Liver (tissue), 9 donors: ENCODE data around the gene PIP4K2A. TPM values are rescaled to one million over a fixed set of nuclear protein-coding genes. Genes with fewer than 3 reads are reported as not detected.

Experiments
- DNase-seq: peaks from one replicate; pipeline ENCODE4 v3.0.0-alpha.2; 2017; ENCODE audit warnings: low spot score
- H3K27ac ChIP-seq, 2 donors: one replicate each; pipeline ENCODE4 v1.7.0; 2013; ENCODE audit warnings: inconsistent platforms in 2 of 2, low read length in 2 of 2, control low read depth in 1 of 2, low read depth in 1 of 2, mild to moderate bottlenecking in 1 of 2
- H3K27me3 ChIP-seq, 4 donors: one replicate each; pipeline versions ENCODE4 v1.6.1 to v1.7.0; 2013; ENCODE audit warnings: low read length in 3 of 4, inconsistent platforms in 1 of 4, mild to moderate bottlenecking in 1 of 4, moderate library complexity in 1 of 4; ENCODE audit not compliant: control insufficient read depth in 4 of 4, insufficient read depth in 4 of 4
- H3K36me3 ChIP-seq, 4 donors: one replicate each; pipeline versions ENCODE4 v1.6.1 to v1.7.0; 2013; ENCODE audit warnings: low read length in 3 of 4, mild to moderate bottlenecking in 3 of 4, low read depth in 1 of 4, moderate library complexity in 1 of 4; ENCODE audit not compliant: control insufficient read depth in 4 of 4, insufficient read depth in 3 of 4
- H3K4me1 ChIP-seq, 4 donors: one replicate each; pipeline versions ENCODE4 v1.6.1 to v1.7.0; 2013; ENCODE audit warnings: low read length in 3 of 4, mild to moderate bottlenecking in 3 of 4, moderate library complexity in 1 of 4; ENCODE audit not compliant: control insufficient read depth in 4 of 4, insufficient read depth in 4 of 4
- H3K4me3 ChIP-seq, 3 donors: one replicate each; pipeline versions ENCODE4 v1.6.1 to v1.7.0; 2013; ENCODE audit warnings: low read length in 3 of 3, control low read depth in 1 of 3, low read depth in 1 of 3, mild to moderate bottlenecking in 1 of 3
- H3K9ac ChIP-seq, 2 donors: one replicate each; pipeline ENCODE4 v1.7.0; 2013; ENCODE audit warnings: low read length in 2 of 2, mild to moderate bottlenecking in 2 of 2, moderate library complexity in 2 of 2, control low read depth in 1 of 2, low read depth in 1 of 2
- H3K9me3 ChIP-seq, 4 donors: one replicate each; pipeline versions ENCODE4 v1.6.1 to v1.7.0; 2013; ENCODE audit warnings: low read length in 3 of 4; ENCODE audit not compliant: control insufficient read depth in 4 of 4
- EGR1 ChIP-seq, 2 donors: IDR thresholded peaks; 2 replicates each; pipeline ENCODE4 v1.6.1; 2016 to 2018; ENCODE audit warnings: antibody characterized with exemption in 2 of 2, low read depth in 2 of 2
- FOXA1 ChIP-seq: IDR thresholded peaks from 2 replicates; pipeline ENCODE4 v1.6.1; 2016; ENCODE audit warnings: antibody characterized with exemption
- GABPA ChIP-seq, 2 donors: IDR thresholded peaks in 1 of 2; conservative IDR thresholded peaks in 1 of 2; 2 replicates each; pipeline ENCODE4 v1.6.1; 2016; ENCODE audit warnings: antibody characterized with exemption in 2 of 2, mild to moderate bottlenecking in 1 of 2, moderate library complexity in 1 of 2
- HNF4A ChIP-seq, 2 donors: conservative IDR thresholded peaks; 2 replicates each; pipeline ENCODE4 v1.6.1; 2016; ENCODE audit warnings: antibody characterized with exemption in 2 of 2, mild to moderate bottlenecking in 2 of 2
- JUND ChIP-seq, 2 donors: IDR thresholded peaks; 2 replicates each; pipeline ENCODE4 v1.6.1; 2016; ENCODE audit warnings: antibody characterized with exemption in 2 of 2
- NR2F2 ChIP-seq: IDR thresholded peaks from 2 replicates; pipeline ENCODE4 v1.6.1; 2016; ENCODE audit warnings: antibody characterized with exemption
- RAD21 ChIP-seq, 2 donors: IDR thresholded peaks; 2 replicates each; pipeline ENCODE4 v1.6.1; 2016; ENCODE audit warnings: antibody characterized with exemption in 2 of 2, mild to moderate bottlenecking in 2 of 2
- RXRA ChIP-seq, 2 donors: IDR thresholded peaks; 2 replicates each; pipeline ENCODE4 v1.6.1; 2017 to 2018; ENCODE audit warnings: antibody characterized with exemption in 2 of 2, mild to moderate bottlenecking in 1 of 2
- SP1 ChIP-seq: IDR thresholded peaks from 2 replicates; pipeline ENCODE4 v1.6.1; 2018; ENCODE audit warnings: antibody characterized with exemption, mild to moderate bottlenecking
- TAF1 ChIP-seq: conservative IDR thresholded peaks from 2 replicates; pipeline ENCODE4 v1.6.1; 2016; ENCODE audit warnings: antibody characterized with exemption, mild to moderate bottlenecking
- YY1 ChIP-seq: IDR thresholded peaks from 2 replicates; pipeline ENCODE4 v1.6.1; 2016; ENCODE audit warnings: antibody characterized with exemption, mild to moderate bottlenecking
- WGBS: extraction: QIAGEN DNeasy Blood & Tissue Kit; methylation state at CpG from one replicate; pipeline ENCODE4 v1.1.7; 2013; 5-methylcytosine and 5-hydroxymethylcytosine counted together
- polyA plus RNA-seq, 2 donors: library from polyadenylated mRNA; stranded (reverse) in 1 of 2; unstranded in 1 of 2; fragments of 200-250 nt in 1 of 2; fragments of >200 nt in 1 of 2; fragmentation: Nextera tagmentation in 1 of 2; extraction: Ambion mirVana in 1 of 2; gene quantifications; one replicate each; pipeline versions ENCODE4 v1.2.1 to v1.2.3, GENCODE V29; 2013 to 2015
- total RNA-seq, 2 donors: library from RNA; depleted of rRNA; stranded (reverse); fragments of >200 nt; gene quantifications; one replicate each; pipeline ENCODE4 v1.2.3, GENCODE V29; 2014
- TF ChIP-seq, protein P1 (sequence below): fragments of 150-350 bp; IDR thresholded peaks from 2 replicates; pipeline ENCODE4 v1.5.1; 2017; ENCODE audit warnings: improper control_type of control experiment, low read depth, low read length; ENCODE audit not compliant: missing input control
- TF ChIP-seq, protein P2 (sequence below): IDR thresholded peaks from 2 replicates; pipeline ENCODE4 v1.6.1; 2016; ENCODE audit warnings: antibody characterized with exemption
- TF ChIP-seq, protein P3 (sequence below): IDR thresholded peaks from 2 replicates; pipeline ENCODE4 v1.6.1; 2016; ENCODE audit warnings: antibody characterized with exemption, mild to moderate bottlenecking
- TF ChIP-seq, protein P4 (sequence below): IDR thresholded peaks from 2 replicates; pipeline ENCODE4 v1.6.1; 2016; ENCODE audit warnings: antibody characterized with exemption
- donor health status: healthy.
- donor health status: healthy.
- donor health status: healthy.
- donor health status: healthy.
- donor health status: healthy.

PIP4K2A gene
- total and polyA plus RNA-seq, 4 donors = 6.4 to 53.7 (median 8.6) TPM

DNA sequence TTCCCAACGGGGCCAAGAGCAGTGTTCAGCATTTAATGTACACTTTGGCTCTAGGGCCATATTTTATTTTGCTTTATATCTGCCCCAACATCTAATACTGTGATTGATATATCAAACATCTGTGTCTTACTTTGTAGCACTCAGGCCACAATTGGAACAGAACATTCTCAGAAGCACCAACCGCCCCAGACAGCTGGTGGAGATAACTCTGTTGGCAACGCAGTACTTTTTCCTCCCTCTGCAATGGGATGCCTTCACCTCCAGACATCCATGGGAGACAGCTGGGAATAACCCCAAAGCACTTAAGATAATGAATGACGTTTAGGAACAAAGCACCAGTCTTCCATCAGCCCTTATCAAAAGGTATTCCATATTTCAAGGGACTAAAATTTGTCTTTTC is 57.4 kb downstream of the PIP4K2A start:
- H3K4me3 ChIP-seq = no peak overlapping the region
- H3K4me1 ChIP-seq = peaks cover 0 to 10% (median 3%) of the 10 kb centered on the region in 4 donors
- peaks cover 0 to 2% (median 0%) of the 10 kb centered on the region in 4 donors for H3K36me3 ChIP-seq
- TF ChIP-seq GABPA (IDR thresholded peaks at IDR 0.05 in 1 of 2, conservative IDR thresholded peaks at IDR 0.05 in 1 of 2) = no peak
- no peak for TF ChIP-seq YY1
- TF ChIP-seq NR2F2 = no peak
- no peak for TF ChIP-seq EGR1 (IDR thresholded peaks at IDR 0.05; ENCODE audit: low read depth in 2 of 2)
- no peak for TF ChIP-seq JUND (IDR thresholded peaks at IDR 0.05)
- no peaks in the 10 kb centered on the region for H3K27me3 ChIP-seq
- H3K9me3 ChIP-seq = no peaks in the 10 kb centered on the region
- no peak overlapping the region for H3K9ac ChIP-seq
- H3K27ac ChIP-seq = no peak overlapping the region
- no peak for DNase-seq
- WGBS = 89% methylated on average over 4 of the region's 4 CpGs

DNA sequence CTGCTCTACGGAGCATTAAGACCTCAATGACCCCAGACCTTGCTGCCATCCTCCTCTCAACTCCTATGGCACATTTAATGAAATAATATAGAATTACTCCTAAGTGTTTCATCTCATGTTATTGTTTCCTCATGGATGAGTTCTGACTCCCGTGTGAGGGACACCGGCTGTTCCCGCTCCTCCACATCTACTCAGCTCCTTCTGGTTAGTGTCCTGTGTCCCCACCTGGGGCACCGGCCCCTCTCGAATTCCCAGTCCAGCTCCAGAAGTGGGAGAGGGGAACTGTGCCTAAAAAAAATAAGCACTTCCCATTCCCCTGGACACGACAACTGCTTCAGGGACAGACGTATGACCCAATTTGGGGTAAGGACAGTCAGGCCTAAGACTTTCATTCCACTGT is 58.3 kb downstream of the PIP4K2A start:
- Histone ChIP-seq H3K9me3 (no peaks in the 10 kb centered on the region), H3K9ac (no peak overlapping the region), H3K4me3 (no peak overlapping the region), H3K27ac (no peak overlapping the region), H3K36me3 (peaks cover 0 to 2% (median 0%) of the 10 kb centered on the region in 4 donors), H3K27me3 (no peaks in the 10 kb centered on the region), H3K4me1 (peaks cover 0 to 10% (median 4%) of the 10 kb centered on the region in 4 donors)
- WGBS = 95% methylated on average over 8 of the region's 8 CpGs
- TF ChIP-seq EGR1 (IDR thresholded peaks at IDR 0.05; ENCODE audit: low read depth in 2 of 2) (no peak), GABPA (IDR thresholded peaks at IDR 0.05 in 1 of 2, conservative IDR thresholded peaks at IDR 0.05 in 1 of 2) (no peak), TAF1 (no peak), RXRA (IDR thresholded peaks at IDR 0.05) (no peak), SP1 (no peak), FOXA1 (no peak), HNF4A (conservative IDR thresholded peaks at IDR 0.05) (no peak), RAD21 (IDR thresholded peaks at IDR 0.05) (no peak), NR2F2 (no peak)
- TF ChIP-seq, protein P1, sequence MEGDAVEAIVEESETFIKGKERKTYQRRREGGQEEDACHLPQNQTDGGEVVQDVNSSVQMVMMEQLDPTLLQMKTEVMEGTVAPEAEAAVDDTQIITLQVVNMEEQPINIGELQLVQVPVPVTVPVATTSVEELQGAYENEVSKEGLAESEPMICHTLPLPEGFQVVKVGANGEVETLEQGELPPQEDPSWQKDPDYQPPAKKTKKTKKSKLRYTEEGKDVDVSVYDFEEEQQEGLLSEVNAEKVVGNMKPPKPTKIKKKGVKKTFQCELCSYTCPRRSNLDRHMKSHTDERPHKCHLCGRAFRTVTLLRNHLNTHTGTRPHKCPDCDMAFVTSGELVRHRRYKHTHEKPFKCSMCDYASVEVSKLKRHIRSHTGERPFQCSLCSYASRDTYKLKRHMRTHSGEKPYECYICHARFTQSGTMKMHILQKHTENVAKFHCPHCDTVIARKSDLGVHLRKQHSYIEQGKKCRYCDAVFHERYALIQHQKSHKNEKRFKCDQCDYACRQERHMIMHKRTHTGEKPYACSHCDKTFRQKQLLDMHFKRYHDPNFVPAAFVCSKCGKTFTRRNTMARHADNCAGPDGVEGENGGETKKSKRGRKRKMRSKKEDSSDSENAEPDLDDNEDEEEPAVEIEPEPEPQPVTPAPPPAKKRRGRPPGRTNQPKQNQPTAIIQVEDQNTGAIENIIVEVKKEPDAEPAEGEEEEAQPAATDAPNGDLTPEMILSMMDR = no peak
- TF ChIP-seq, protein P2, sequence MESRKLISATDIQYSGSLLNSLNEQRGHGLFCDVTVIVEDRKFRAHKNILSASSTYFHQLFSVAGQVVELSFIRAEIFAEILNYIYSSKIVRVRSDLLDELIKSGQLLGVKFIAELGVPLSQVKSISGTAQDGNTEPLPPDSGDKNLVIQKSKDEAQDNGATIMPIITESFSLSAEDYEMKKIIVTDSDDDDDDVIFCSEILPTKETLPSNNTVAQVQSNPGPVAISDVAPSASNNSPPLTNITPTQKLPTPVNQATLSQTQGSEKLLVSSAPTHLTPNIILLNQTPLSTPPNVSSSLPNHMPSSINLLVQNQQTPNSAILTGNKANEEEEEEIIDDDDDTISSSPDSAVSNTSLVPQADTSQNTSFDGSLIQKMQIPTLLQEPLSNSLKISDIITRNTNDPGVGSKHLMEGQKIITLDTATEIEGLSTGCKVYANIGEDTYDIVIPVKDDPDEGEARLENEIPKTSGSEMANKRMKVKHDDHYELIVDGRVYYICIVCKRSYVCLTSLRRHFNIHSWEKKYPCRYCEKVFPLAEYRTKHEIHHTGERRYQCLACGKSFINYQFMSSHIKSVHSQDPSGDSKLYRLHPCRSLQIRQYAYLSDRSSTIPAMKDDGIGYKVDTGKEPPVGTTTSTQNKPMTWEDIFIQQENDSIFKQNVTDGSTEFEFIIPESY = no peak
- TF ChIP-seq, protein P3, sequence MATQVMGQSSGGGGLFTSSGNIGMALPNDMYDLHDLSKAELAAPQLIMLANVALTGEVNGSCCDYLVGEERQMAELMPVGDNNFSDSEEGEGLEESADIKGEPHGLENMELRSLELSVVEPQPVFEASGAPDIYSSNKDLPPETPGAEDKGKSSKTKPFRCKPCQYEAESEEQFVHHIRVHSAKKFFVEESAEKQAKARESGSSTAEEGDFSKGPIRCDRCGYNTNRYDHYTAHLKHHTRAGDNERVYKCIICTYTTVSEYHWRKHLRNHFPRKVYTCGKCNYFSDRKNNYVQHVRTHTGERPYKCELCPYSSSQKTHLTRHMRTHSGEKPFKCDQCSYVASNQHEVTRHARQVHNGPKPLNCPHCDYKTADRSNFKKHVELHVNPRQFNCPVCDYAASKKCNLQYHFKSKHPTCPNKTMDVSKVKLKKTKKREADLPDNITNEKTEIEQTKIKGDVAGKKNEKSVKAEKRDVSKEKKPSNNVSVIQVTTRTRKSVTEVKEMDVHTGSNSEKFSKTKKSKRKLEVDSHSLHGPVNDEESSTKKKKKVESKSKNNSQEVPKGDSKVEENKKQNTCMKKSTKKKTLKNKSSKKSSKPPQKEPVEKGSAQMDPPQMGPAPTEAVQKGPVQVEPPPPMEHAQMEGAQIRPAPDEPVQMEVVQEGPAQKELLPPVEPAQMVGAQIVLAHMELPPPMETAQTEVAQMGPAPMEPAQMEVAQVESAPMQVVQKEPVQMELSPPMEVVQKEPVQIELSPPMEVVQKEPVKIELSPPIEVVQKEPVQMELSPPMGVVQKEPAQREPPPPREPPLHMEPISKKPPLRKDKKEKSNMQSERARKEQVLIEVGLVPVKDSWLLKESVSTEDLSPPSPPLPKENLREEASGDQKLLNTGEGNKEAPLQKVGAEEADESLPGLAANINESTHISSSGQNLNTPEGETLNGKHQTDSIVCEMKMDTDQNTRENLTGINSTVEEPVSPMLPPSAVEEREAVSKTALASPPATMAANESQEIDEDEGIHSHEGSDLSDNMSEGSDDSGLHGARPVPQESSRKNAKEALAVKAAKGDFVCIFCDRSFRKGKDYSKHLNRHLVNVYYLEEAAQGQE = no peak
- TF ChIP-seq, protein P4, sequence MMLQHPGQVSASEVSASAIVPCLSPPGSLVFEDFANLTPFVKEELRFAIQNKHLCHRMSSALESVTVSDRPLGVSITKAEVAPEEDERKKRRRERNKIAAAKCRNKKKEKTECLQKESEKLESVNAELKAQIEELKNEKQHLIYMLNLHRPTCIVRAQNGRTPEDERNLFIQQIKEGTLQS = no peak
- DNase-seq = no peak
